H9 (cell line): ENCODE data around the gene MYLK. TPM values are rescaled to one million over a fixed set of nuclear protein-coding genes. Genes with fewer than 3 reads are reported as not detected.
"Not testable (repeated sequence)": the region's sequence is repeated elsewhere in the genome, so short reads cannot be mapped to it uniquely, and the experiment has no call there.

Source experiments
- DNase-seq: peaks from one replicate; pipeline ENCODE4 v3.0.0-alpha.2; 2017
- H2AFZ ChIP-seq: one replicate; pipeline ENCODE4 v1.6.1; 2013; ENCODE audit warnings: mild to moderate bottlenecking, low read length, control low read depth, moderate library complexity
- H2AK5ac ChIP-seq: 2 replicates; pipeline ENCODE4 v1.6.1; 2013; ENCODE audit warnings: low read length, control low read depth, mixed read lengths; ENCODE audit not compliant: insufficient read length
- H2BK120ac ChIP-seq: one replicate; pipeline ENCODE4 v1.6.1; 2013; ENCODE audit warnings: low read depth, mild to moderate bottlenecking, low read length, control low read depth, inconsistent platforms; ENCODE audit not compliant: poor library complexity, severe bottlenecking
- H2BK12ac ChIP-seq: 2 replicates; pipeline ENCODE4 v1.6.1; 2013; ENCODE audit warnings: low read length, control low read depth, mixed read lengths, low read depth; ENCODE audit not compliant: insufficient read length
- H2BK15ac ChIP-seq: 2 replicates; pipeline ENCODE4 v1.6.1; 2013; ENCODE audit warnings: low read depth, low read length, control low read depth
- H2BK20ac ChIP-seq: one replicate; pipeline ENCODE4 v1.6.1; 2013; ENCODE audit warnings: low read depth, mild to moderate bottlenecking, low read length, control low read depth, inconsistent platforms; ENCODE audit not compliant: poor library complexity, severe bottlenecking
- H2BK5ac ChIP-seq: 2 replicates; pipeline ENCODE4 v1.6.1; 2013; ENCODE audit warnings: low read length, control low read depth, mixed read lengths; ENCODE audit not compliant: insufficient read length
- H3K14ac ChIP-seq: 2 replicates; pipeline ENCODE4 v1.6.1; 2013; ENCODE audit warnings: low read length, control low read depth; ENCODE audit not compliant: insufficient read depth
- H3K18ac ChIP-seq: 2 replicates; pipeline ENCODE4 v1.6.1; 2013; ENCODE audit warnings: low read depth, mild to moderate bottlenecking, mixed read lengths, low read length, control low read depth; ENCODE audit not compliant: insufficient read length
- H3K23ac ChIP-seq: 2 replicates; pipeline ENCODE4 v1.6.1; 2013; ENCODE audit warnings: low read length, control low read depth, mixed read lengths, low read depth; ENCODE audit not compliant: insufficient read length
- H3K23me2 ChIP-seq: 2 replicates; pipeline ENCODE4 v1.6.1; 2013; ENCODE audit warnings: low read depth, mild to moderate bottlenecking, mixed read lengths, low read length, control low read depth; ENCODE audit not compliant: insufficient read length, poor library complexity, severe bottlenecking
- H3K27ac ChIP-seq: 2 replicates; pipeline ENCODE4 v1.5.1; 2013; ENCODE audit warnings: low read length, control low read depth, mixed read lengths, low read depth; ENCODE audit not compliant: insufficient read length
- H3K27me3 ChIP-seq: 2 replicates; pipeline ENCODE4 v1.6.1; 2013; ENCODE audit warnings: low read length, control low read depth, inconsistent platforms; ENCODE audit not compliant: insufficient read depth
- H3K4ac ChIP-seq: 2 replicates; pipeline ENCODE4 v1.6.1; 2013; ENCODE audit warnings: low read depth, mild to moderate bottlenecking, control low read depth, inconsistent platforms, low read length, moderate library complexity
- H3K4me1 ChIP-seq: 2 replicates; pipeline ENCODE4 v1.6.1; 2013; ENCODE audit warnings: low read length, control low read depth, inconsistent platforms; ENCODE audit not compliant: insufficient read depth
- H3K4me2 ChIP-seq: 2 replicates; pipeline ENCODE4 v1.6.1; 2013; ENCODE audit warnings: low read length, control low read depth, mixed read lengths; ENCODE audit not compliant: insufficient read length, insufficient read depth
- H3K56ac ChIP-seq: 2 replicates; pipeline ENCODE4 v1.6.1; 2013; ENCODE audit warnings: low read depth, mild to moderate bottlenecking, mixed read lengths, low read length, control low read depth; ENCODE audit not compliant: insufficient read length
- H3K79me1 ChIP-seq: 2 replicates; pipeline ENCODE4 v1.6.1; 2013; ENCODE audit warnings: low read depth, mild to moderate bottlenecking, moderate library complexity, low read length, control low read depth, inconsistent platforms; ENCODE audit not compliant: insufficient read depth, poor library complexity, severe bottlenecking
- H3K79me2 ChIP-seq: 2 replicates; pipeline ENCODE4 v1.6.1; 2013; ENCODE audit warnings: low read length, control low read depth, inconsistent platforms; ENCODE audit not compliant: insufficient read depth
- H3K9ac ChIP-seq: 2 replicates; pipeline ENCODE4 v1.6.1; 2013; ENCODE audit warnings: low read length, control low read depth, mixed read lengths; ENCODE audit not compliant: insufficient read length; ENCODE audit errors: extremely low read depth
- H3K9me3 ChIP-seq: one replicate; pipeline ENCODE4 v1.6.1; 2013; ENCODE audit warnings: low read depth, low read length, inconsistent platforms; ENCODE audit not compliant: control insufficient read depth
- H3T11ph ChIP-seq: one replicate; pipeline ENCODE4 v1.6.1; 2013; ENCODE audit warnings: mild to moderate bottlenecking, low read length, control low read depth, inconsistent platforms
- H4K20me1 ChIP-seq: one replicate; pipeline ENCODE4 v1.6.1; 2013; ENCODE audit not compliant: control insufficient read depth, insufficient read length, insufficient read depth
- H4K5ac ChIP-seq: 2 replicates; pipeline ENCODE4 v1.6.1; 2013; ENCODE audit warnings: low read depth, mild to moderate bottlenecking, mixed read lengths, low read length, control low read depth; ENCODE audit not compliant: insufficient read length
- H4K8ac ChIP-seq: replicated peaks from 2 replicates; pipeline ENCODE4 v1.6.1; 2013; ENCODE audit warnings: low read length, control low read depth, mixed read lengths, low read depth; ENCODE audit not compliant: insufficient read length
- H4K91ac ChIP-seq: 2 replicates; pipeline ENCODE4 v1.6.1; 2013; ENCODE audit warnings: low read depth, mild to moderate bottlenecking, moderate library complexity, mixed read lengths, low read length, control low read depth; ENCODE audit not compliant: insufficient read length
- H3K27ac Mint-ChIP-seq, 3 experiments: 2 replicates in 2 of 3; 3 replicates in 1 of 3; pipeline ENCODE4 v1.8.0; 2020 to 2021; ENCODE audit warnings: mixed read lengths in 3 of 3, mild to moderate bottlenecking in 1 of 3, moderate library complexity in 1 of 3
- H3K27me3 Mint-ChIP-seq: 2 replicates; pipeline ENCODE4 v1.8.0; 2021; ENCODE audit warnings: low read depth, mild to moderate bottlenecking, moderate library complexity, mixed read lengths
- H3K36me3 Mint-ChIP-seq, 3 experiments: 2 replicates in 2 of 3; 3 replicates in 1 of 3; pipeline ENCODE4 v1.8.0; 2020 to 2021; ENCODE audit warnings: low read depth in 3 of 3, mixed read lengths in 3 of 3; ENCODE audit not compliant: insufficient read depth in 1 of 3
- H3K4me1 Mint-ChIP-seq, 2 experiments: 2 replicates each; pipeline ENCODE4 v1.8.0; 2020; ENCODE audit warnings: mixed read lengths in 2 of 2
- H3K4me3 Mint-ChIP-seq, 2 experiments: 2 replicates in 1 of 2; 3 replicates in 1 of 2; pipeline ENCODE4 v1.8.0; 2020 to 2021; ENCODE audit warnings: mild to moderate bottlenecking in 2 of 2, mixed read lengths in 2 of 2, moderate library complexity in 1 of 2
- H3K9me3 Mint-ChIP-seq, 2 experiments: 2 replicates in 1 of 2; 3 replicates in 1 of 2; pipeline ENCODE4 v1.8.0; 2020; ENCODE audit warnings: mild to moderate bottlenecking in 2 of 2, mixed read lengths in 2 of 2, moderate library complexity in 1 of 2
- CTCF ChIP-seq: fragments of 200-600 bp; sonication (generic); conservative IDR thresholded peaks from 3 replicates; pipeline ENCODE4 v1.8.0; 2021; ENCODE audit warnings: antibody characterized with exemption, mild to moderate bottlenecking
- whole genome bisulfite sequencing: extraction: QIAGEN DNeasy Blood & Tissue Kit; methylation state at CpG from one replicate; pipeline ENCODE4 v1.1.7; 2013; ENCODE audit warnings: missing lambda C conversion rate, low lambda C conversion rate, mixed read lengths; ENCODE audit not compliant: insufficient read length; ENCODE audit errors: extremely low coverage; 5-methylcytosine and 5-hydroxymethylcytosine counted together
- total RNA-seq: library from RNA; stranded (reverse); gene quantifications from 2 replicates; pipeline ENCODE4 v1.2.1, GENCODE V29; 2021

Gene MYLK
- total RNA-seq, 1 experiment from 2014 or later = 10.1 TPM

GRCh38 chr3:123705488-123706285, 178.4 kb downstream of the MYLK start:
- H3T11ph ChIP-seq = no peak overlapping the region
- no peak overlapping the region for H3K4ac ChIP-seq
- H2BK120ac ChIP-seq = no peak overlapping the region
- no peak overlapping the region for H3K14ac ChIP-seq
- H2BK12ac ChIP-seq = no peak overlapping the region
- no peak overlapping the region for H2AK5ac ChIP-seq
- no peaks in the 10 kb centered on the region for H3K27me3 ChIP-seq
- no peak overlapping the region for H2AFZ ChIP-seq
- H4K20me1 ChIP-seq = no peaks in the 10 kb centered on the region
- H3K4me1 Mint-ChIP-seq = peaks cover 6% of the 10 kb centered on the region in 2 experiments
- no peak overlapping the region for H3K4me2 ChIP-seq
- H3K27ac ChIP-seq = no peak overlapping the region
- H3K27ac Mint-ChIP-seq = no peak overlapping the region
- H3K79me2 ChIP-seq = no peaks in the 10 kb centered on the region
- DNase-seq = no peak
- no peak overlapping the region for H4K5ac ChIP-seq
- no peak overlapping the region for H3K4me3 Mint-ChIP-seq
- H3K23me2 ChIP-seq = no peaks in the 10 kb centered on the region
- H4K91ac ChIP-seq = no peak overlapping the region
- no peaks in the 10 kb centered on the region for H3K79me1 ChIP-seq
- H2BK20ac ChIP-seq = no peak overlapping the region
- H3K9me3 Mint-ChIP-seq = no peaks in the 10 kb centered on the region
- H3K56ac ChIP-seq = no peak overlapping the region
- WGBS = 100% methylated on average over 2 of the region's 12 CpGs
- H2BK5ac ChIP-seq = no peak overlapping the region
- no peak for TF ChIP-seq CTCF
- H3K23ac ChIP-seq = no peak overlapping the region
- no peak overlapping the region for H4K8ac ChIP-seq
- no peak overlapping the region for H3K18ac ChIP-seq
- H3K27me3 Mint-ChIP-seq = no peaks in the 10 kb centered on the region
- peaks cover 0 to 6% (median 0%) of the 10 kb centered on the region in 3 experiments; a peak in 3 of 7 replicates for H3K36me3 Mint-ChIP-seq
- no peaks in the 10 kb centered on the region for H3K4me1 ChIP-seq
- no peak overlapping the region for H2BK15ac ChIP-seq
- no peak overlapping the region for H3K9ac ChIP-seq
- H3K9me3 ChIP-seq = no peaks in the 10 kb centered on the region

- not testable (repeated sequence) for H2AFZ ChIP-seq, H2AK5ac ChIP-seq, H3K79me2 ChIP-seq, H2BK5ac ChIP-seq, H3K4ac ChIP-seq, H3K9ac ChIP-seq, DNase-seq, H3K36me3 Mint-ChIP-seq, H3K14ac ChIP-seq, H3K23me2 ChIP-seq, H2BK120ac ChIP-seq, H2BK12ac ChIP-seq, H3K9me3 ChIP-seq, H3K23ac ChIP-seq, H3T11ph ChIP-seq, H3K27ac ChIP-seq, H3K9me3 Mint-ChIP-seq, H4K8ac ChIP-seq, H3K79me1 ChIP-seq, H3K27me3 Mint-ChIP-seq, H3K27ac Mint-ChIP-seq, H3K4me1 ChIP-seq, H2BK15ac ChIP-seq, H4K91ac ChIP-seq, H3K27me3 ChIP-seq, H3K56ac ChIP-seq, H4K20me1 ChIP-seq, H3K18ac ChIP-seq, H3K4me2 ChIP-seq, H3K4me3 Mint-ChIP-seq, H4K5ac ChIP-seq, H2BK20ac ChIP-seq
- WGBS = no CpG with 5 or more reads among the region's 3 CpGs
- peaks cover 6 to 13% of the 10 kb centered on the region in 2 experiments for H3K4me1 Mint-ChIP-seq
These were observed 180.5 kb downstream of the MYLK start for GRCh38 chr3:123703663-123704062.
